GM18526 (cell line): ENCODE measurements around the gene LMAN2.

Experiments
- POLR2A ChIP-seq: IDR thresholded peaks from 3 replicates; pipeline ENCODE4 v1.6.1; 2011; ENCODE audit not compliant: insufficient read length; ENCODE audit errors: extremely low read depth

Gene LMAN2

DNA sequence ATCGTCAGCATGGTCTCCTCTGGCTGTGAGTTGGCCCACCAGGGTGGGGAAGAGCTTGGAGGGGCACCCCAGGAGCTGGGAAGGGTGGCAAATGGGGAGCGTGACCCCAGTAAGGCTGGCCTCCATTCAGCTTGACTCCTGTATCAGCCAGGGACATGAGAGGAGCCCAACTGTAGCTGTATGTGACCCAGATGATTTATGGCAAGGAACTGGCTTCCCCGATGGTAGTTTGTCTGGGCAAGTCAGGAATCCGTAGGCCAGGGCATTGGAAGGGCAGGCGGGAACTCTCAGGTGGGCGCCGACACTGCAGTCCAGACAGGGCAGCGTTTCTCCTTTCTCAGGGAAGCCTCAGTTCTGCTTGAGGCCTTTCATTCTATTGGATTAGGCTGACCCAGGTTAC lies 35.1 kb upstream of the LMAN2 start:
- no peak for TF ChIP-seq POLR2A

- no peak for TF ChIP-seq POLR2A
Observed at GRCh38 chr5:177385720-177386119, 34.3 kb upstream of the LMAN2 start.

DNA sequence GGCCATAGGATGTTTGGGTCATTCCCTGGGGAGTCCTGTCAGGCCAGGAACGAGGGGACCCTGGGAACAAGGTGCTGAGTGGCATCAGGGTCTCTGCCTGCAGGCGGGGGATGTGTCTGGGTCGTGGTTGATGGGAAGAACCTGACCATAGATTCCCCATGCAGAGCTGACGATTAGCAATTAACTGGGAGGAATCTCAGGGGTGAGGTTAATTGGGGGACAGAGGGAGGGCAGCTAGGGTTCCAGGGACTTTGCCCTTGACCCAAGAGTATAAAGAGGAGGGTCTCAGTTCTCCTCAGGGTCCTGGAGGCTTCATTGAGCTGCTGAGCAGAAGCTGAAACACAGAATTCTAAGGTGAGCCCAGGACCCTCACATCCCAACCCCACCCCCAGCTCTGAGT lies 32.7 kb upstream of the LMAN2 start, which contains the start of gene SLC34A1:
TSS of gene SLC34A1 (plus strand) at position 301 of the 400 bp plus-strand sequence. CDS start 1,308 bp downstream, outside the sequence.
- no peak for TF ChIP-seq POLR2A

GRCh38 chr5:177383181-177383580 lies 31.7 kb upstream of the LMAN2 start:
- no peak for TF ChIP-seq POLR2A

DNA sequence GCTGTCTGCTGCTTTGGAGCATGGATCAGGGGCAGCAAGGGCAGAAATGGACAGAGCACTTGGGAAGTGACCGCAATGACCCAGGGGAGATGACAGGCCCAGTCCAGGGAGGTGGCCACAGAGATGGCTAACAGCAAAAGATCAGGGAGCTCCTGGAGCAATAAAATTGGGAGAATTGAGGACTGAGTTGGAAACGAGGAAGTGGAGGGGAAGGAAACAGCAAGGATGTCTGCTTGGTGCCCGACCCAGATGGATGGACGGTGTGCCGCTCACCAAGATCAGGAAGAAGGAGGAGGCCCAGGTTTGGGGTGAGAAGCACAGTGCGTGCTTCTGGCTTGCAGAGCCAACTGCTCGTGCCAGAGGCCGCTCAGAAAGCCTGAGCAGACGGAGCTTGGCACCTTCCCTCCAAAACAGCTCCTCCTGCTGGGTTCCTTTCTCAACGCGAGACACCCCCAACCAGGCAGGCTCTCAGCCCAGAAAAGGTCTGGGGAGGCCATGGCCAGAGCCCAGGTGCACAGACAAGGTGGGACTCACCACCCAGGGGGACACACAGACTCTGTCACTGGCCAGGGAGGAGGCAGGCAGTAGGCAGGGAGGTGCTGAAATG lies 31.1 kb upstream of the LMAN2 start:
- TF ChIP-seq POLR2A, result no peak

DNA sequence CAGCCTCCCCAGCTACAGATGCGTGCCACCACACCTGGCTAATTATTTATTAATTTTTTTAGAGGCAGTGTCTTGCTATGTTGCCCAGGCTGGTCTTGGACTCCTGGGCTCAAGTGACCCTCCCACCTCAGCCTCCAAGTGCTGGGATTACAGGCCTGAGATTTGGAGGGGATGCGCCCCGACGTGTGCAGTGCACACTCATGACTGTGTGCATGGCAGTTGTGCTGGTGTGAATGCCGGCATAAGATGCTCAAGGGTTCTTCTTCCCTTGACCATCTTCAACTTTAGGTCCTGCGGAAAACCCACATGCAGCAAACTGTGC lies 29.3 kb upstream of the LMAN2 start:
- no peak for TF ChIP-seq POLR2A

- peak; percentile 15 for TF ChIP-seq POLR2A
Observed at GRCh38 chr5:177378884-177379883, 27.7 kb upstream of the LMAN2 start.

DNA sequence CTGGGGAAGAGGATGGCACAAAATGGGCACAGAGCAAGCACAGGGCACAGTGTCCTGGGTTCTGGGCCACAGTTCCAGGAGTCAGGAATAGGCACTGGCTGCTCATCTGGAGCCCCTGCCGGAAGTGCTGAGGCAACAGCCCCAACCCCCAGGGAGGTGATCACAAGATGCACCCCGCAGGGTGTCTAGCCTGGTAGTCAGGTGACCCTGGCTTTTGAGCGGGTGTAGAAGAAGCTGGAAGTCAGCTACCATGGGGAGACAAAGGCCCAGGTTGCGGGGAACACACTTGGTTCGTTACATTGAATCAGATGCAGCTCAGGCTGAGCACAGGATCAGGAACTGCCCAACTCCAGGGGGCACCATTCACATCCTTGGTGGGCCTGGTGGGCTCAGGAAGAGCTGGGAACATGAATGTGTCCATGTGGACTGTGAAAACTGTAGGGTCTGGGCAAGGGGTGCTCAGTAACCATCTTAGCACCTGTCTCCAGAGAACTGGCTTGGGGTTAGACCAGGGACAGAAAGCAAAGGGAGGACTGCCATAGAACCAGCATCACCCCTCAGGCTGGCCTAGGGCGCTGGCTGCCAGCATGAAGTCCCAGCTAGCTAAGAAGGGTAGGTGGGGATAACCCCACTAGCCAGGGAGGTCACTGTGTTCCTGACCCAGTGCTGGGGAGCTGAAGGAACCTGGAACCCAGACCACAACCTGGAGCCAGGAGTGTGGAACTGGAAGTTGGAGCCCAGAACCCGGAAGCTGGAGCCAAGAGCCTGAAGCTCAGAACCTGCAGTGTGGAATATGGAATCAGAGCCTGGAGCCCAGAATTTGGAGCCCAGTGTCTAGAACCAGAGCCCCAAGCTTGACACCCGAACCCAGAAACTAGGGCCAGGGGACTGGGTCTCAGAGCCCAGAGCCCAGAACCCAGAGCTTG lies 26.6 kb upstream of the LMAN2 start:
- TF ChIP-seq POLR2A, result no peak

- no peak for TF ChIP-seq POLR2A
Observed at GRCh38 chr5:177376107-177376506, 24.6 kb upstream of the LMAN2 start.

DNA sequence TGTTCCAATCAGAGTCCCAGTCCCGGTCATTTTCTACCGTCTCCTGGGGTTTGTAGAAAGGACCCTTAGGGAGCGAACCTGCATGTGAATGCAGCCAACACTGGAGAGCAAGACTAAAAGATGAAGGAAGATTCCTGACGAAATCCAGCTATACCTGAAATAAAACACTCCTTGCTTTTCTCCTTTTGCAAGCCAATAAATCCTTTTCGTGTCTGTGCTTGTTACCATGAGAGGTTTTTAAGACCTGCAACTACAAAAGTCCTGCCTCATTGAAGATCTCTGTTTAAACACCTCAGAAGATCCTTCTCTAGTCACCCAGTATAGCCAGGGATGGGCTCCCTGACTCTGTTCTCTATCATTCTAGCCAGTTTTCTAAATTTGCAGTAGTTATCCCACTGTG lies 22.7 kb upstream of the LMAN2 start:
- no peak for TF ChIP-seq POLR2A

DNA sequence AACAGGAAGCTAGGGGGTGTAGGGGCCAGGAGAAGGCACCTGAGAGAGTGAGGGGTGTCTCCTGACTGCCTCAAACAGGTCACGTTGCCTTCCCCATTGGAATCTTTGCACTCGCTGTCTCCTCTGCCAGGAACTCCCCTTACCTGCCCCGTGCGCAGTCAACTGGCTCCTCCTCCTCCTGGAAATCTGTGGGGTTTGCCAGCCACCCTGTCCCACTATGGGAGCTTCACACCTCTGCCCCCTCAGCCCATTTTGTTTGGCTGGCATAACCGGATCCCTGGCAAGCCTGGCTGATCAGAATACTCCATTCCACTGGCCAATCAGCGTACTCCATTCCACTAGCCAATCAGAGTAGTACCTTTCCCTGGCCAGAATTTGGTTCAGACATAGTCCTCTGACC lies 22.3 kb upstream of the LMAN2 start:
- TF ChIP-seq POLR2A, result no peak

- TF ChIP-seq POLR2A, result no peak
Observed at GRCh38 chr5:177372910-177373309, 21.4 kb upstream of the LMAN2 start.

- TF ChIP-seq POLR2A, result no peak
Observed at GRCh38 chr5:177372034-177372896, 20.8 kb upstream of the LMAN2 start.
